OCI-LY1 (cell line): Measurements from ENCODE around the gene HINT1.

Experiments
- EZH2 ChIP-seq: fragments of 200-600 bp; sonication (generic), shearing (Covaris generic); IDR thresholded peaks from 2 replicates; pipeline ENCODE4 v1.8.0; 2017; ENCODE audit warnings: borderline replicate concordance, mixed run types, mild to moderate bottlenecking, antibody characterized with exemption, low read length, moderate library complexity, mixed read lengths
- TF ChIP-seq, protein P1 (sequence below): fragments of 200-600 bp; sonication (generic), shearing (Covaris generic); IDR thresholded peaks from 2 replicates; pipeline ENCODE4 v1.5.1; 2017; ENCODE audit warnings: mild to moderate bottlenecking, antibody characterized with exemption, low read length, moderate library complexity, mixed read lengths

DNA sequence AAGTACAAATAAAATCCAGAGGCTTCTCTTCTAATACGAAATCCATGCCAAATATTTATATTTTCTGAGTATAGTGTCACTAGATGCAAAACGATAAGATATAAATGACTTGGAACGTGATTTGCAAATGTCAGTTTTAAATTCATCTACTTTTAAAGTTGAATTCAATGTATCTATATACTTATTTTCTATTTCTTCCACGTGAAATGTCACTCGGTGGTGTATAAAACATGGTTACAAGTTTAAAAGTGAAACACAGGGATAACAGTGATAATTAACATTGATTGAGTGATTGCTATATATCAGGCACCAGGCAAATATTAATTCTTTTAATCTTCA lies 54.8 kb downstream of the HINT1 start:
- TF ChIP-seq, protein P1, sequence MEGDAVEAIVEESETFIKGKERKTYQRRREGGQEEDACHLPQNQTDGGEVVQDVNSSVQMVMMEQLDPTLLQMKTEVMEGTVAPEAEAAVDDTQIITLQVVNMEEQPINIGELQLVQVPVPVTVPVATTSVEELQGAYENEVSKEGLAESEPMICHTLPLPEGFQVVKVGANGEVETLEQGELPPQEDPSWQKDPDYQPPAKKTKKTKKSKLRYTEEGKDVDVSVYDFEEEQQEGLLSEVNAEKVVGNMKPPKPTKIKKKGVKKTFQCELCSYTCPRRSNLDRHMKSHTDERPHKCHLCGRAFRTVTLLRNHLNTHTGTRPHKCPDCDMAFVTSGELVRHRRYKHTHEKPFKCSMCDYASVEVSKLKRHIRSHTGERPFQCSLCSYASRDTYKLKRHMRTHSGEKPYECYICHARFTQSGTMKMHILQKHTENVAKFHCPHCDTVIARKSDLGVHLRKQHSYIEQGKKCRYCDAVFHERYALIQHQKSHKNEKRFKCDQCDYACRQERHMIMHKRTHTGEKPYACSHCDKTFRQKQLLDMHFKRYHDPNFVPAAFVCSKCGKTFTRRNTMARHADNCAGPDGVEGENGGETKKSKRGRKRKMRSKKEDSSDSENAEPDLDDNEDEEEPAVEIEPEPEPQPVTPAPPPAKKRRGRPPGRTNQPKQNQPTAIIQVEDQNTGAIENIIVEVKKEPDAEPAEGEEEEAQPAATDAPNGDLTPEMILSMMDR = no peak
- no peak for TF ChIP-seq EZH2
